CD1c-positive myeloid dendritic cell (primary cell): ENCODE data around the gene TRAK2.

ENCODE experiments used
- DNase-seq: peaks from one replicate; pipeline ENCODE4 v3.0.0-alpha.2; 2016; ENCODE audit errors: extremely low spot score

Gene TRAK2

GRCh38 chr2:201361078-201361733, 90.1 kb downstream of the TRAK2 start:
- DNase-seq = no peak

GRCh38 chr2:201360256-201360655, 91.0 kb downstream of the TRAK2 start:
- no peak for DNase-seq

- DNase-seq = peak; percentile 10
Observed at GRCh38 chr2:201358684-201359083, 92.6 kb downstream of the TRAK2 start.

GRCh38 chr2:201357221-201357620, 94.0 kb downstream of the TRAK2 start, which contains the start of gene FLACC1:
Gene FLACC1, minus strand, starts transcription at chr2:201357345. Its CDS starts 5,941 bp downstream, at chr2:201351404.
- peak; percentile 27 for DNase-seq

DNA sequence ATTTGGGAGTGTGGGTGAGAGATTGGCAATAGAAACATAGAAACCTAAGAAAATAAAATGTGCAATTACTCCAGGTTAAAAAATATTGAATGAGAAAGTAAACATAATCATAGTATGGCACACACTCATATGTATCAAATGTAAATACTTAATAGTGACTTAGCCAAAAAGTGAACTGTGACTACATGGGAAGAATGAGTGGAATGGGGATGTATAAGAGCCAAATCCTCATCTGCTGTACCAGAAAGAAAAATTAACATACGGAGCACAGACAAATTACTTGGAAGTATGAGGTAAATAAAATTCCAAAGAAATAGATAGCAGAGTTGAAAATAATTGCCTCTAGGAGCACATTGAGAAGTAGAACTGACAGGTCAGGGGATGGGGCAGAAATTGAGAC, 98.1 kb downstream of the TRAK2 start:
- DNase-seq = no peak

DNA sequence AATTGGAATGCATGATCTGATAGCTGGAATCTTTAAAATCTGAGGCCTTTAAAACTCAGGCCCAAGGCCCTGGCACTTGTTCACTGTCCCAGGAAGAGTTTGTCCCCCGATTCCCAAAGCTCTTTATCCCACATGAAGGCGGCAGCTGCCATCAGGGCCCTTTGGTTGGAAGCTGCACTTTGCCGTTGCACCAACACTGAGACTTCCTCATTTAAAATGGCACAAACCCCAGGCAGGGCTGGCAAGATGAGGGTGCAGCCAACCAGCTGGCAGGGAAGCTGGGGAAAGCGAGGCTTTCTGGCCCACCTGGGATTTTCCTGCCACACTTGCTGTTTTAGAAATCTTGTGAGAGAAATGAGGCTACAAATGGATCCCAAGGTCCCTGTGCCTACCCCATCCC, 100.4 kb downstream of the TRAK2 start:
- DNase-seq = no peak

- DNase-seq = no peak
Observed at GRCh38 chr2:201349601-201350000, 101.7 kb downstream of the TRAK2 start.

GRCh38 chr2:201348758-201349157, 102.5 kb downstream of the TRAK2 start:
- DNase-seq = no peak

- no peak for DNase-seq
Observed at GRCh38 chr2:201347138-201347537, 104.1 kb downstream of the TRAK2 start.

DNA sequence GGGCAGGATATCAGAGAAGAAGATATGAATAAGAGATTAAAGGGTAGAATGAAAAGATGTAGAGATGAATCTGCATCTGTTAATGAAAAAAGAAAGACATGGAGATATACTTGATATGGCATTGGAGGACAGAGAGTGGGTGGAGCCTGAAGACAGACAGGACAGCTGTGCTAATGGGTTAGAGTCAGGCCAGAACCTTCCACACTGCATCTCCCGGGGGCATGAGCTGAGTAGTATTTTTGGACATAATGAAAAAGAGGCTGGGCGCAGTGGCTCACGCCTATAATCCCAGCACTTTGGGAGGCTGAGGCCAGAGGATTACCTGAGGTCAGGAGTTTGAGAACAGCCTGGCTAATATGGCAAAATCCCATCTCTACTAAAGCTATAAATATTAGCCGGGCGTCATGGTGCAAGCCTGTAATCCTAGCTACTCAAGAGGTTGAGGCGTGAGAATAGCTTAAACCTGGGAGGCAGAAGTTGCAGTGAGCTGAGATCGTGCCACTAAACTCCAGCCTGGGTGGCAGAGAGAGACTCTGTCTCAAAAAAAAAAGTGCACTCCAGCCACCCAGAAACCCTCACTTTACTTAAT, 105.5 kb downstream of the TRAK2 start:
- DNase-seq = no peak

- DNase-seq = no peak
Observed at GRCh38 chr2:201344663-201345366, 106.4 kb downstream of the TRAK2 start.

GRCh38 chr2:201343559-201343958, 107.7 kb downstream of the TRAK2 start:
- DNase-seq = no peak

DNA sequence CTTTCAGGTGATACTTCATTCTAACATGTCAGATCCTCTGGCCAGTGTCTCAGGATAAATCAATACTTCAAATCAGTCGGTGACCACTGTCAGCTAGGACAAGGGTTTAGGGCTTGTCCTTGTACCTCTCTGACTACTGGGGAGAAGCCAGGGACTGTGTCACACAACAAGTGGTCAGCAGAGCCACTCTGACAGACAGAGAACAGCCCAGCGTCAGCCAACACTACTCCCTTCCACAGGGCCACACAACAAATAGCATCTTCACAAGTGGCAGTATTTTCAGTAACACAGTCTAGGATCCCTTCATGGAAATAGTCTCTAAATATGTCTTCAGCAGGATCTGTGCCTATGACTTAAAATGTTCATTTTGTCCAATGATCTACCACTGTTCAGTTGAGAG, 108.3 kb downstream of the TRAK2 start:
- DNase-seq = no peak

- no peak for DNase-seq
Observed at GRCh38 chr2:201329409-201329808, 121.8 kb downstream of the TRAK2 start.

- no peak for DNase-seq
Observed at GRCh38 chr2:201327678-201328077, 123.6 kb downstream of the TRAK2 start.
